Activated CD4-positive, alpha-beta memory T cell treated with anti-CD3 and anti-CD28 coated beads for 36 hours (primary cell): ENCODE data around the gene EPB41L4B. TPM values are rescaled to one million over a fixed set of nuclear protein-coding genes. Genes with fewer than 3 reads are reported as not detected.
"Not testable (repeated sequence)": the region's sequence is repeated elsewhere in the genome, so short reads cannot be mapped to it uniquely, and the experiment has no call there.

Source experiments
- CTCF ChIA-PET: fragments of 350-600 bp; sonication (Branson Sonifier 250); formaldehyde crosslinking; loops from one replicate; lab custom pipeline; 2021; ENCODE audit warnings: antibody characterized with exemption, inconsistent platforms; lab: Charles Lee
- POLR2A ChIA-PET: fragments of 350-600 bp; sonication (Branson Sonifier 250); formaldehyde crosslinking; loops from one replicate; lab custom pipeline; 2021; ENCODE audit warnings: antibody characterized with exemption; lab: Charles Lee
- DNase-seq: peaks from one replicate; pipeline ENCODE4 v3.0.0-alpha.2; 2020
- H3K27ac Mint-ChIP-seq: one replicate; pipeline ENCODE4 v1.8.0; 2021; ENCODE audit warnings: mixed read lengths
- H3K27me3 Mint-ChIP-seq: one replicate; pipeline ENCODE4 v1.8.0; 2021; ENCODE audit warnings: mixed read lengths
- H3K36me3 Mint-ChIP-seq: one replicate; pipeline ENCODE4 v1.8.0; 2021; ENCODE audit warnings: mixed read lengths
- H3K4me1 Mint-ChIP-seq: one replicate; pipeline ENCODE4 v1.8.0; 2021; ENCODE audit warnings: low read depth, mixed read lengths
- H3K4me3 Mint-ChIP-seq: one replicate; pipeline ENCODE4 v1.8.0; 2021; ENCODE audit warnings: mild to moderate bottlenecking, mixed read lengths
- H3K9me3 Mint-ChIP-seq: one replicate; pipeline ENCODE4 v1.8.0; 2021; ENCODE audit warnings: mixed read lengths
- intact Hi-C: fragments of 100-400 bp; cut with micrococcal nuclease; formaldehyde crosslinking; loops from one replicate; pipeline ENCODE4 v1.15.1; 2023
- total RNA-seq, 2 experiments: library from RNA; stranded (reverse); gene quantifications; one replicate each; pipeline ENCODE4 v1.2.3, GENCODE V29; 2021

EPB41L4B gene
- total RNA-seq, result under 1 TPM; 0.17 to 0.21 TPM

- peaks cover 8% of the 10 kb centered on the region for H3K4me1 Mint-ChIP-seq
- intact Hi-C loops, result loop anchor here (1.0 to 10.0 kb wide), 6 partner anchors 77 to 456 kb away; partner anchors contain the start of genes ABITRAM, ACTL7A and ELP1
- H3K4me3 Mint-ChIP-seq, result peak within 1 kb of the TSS; percentile 60
- H3K36me3 Mint-ChIP-seq, result no peaks in the 10 kb centered on the region
- peaks cover 48% of the 10 kb centered on the region for H3K27me3 Mint-ChIP-seq
- no peaks in the 10 kb centered on the region for H3K9me3 Mint-ChIP-seq
- DNase-seq, result peak; percentile 93
- ChIA-PET CTCF (interaction anchor here (0.6 to 0.9 kb wide), 2 partner anchors 14 to 24 kb away, joined by 3 to 4 read pairs; no protein-coding TSS in a partner anchor), POLR2A (interaction anchor here (0.6 kb wide), 1 partner anchor 87 kb away, joined by 3 read pairs; no protein-coding TSS in a partner anchor)
- H3K27ac Mint-ChIP-seq, result no peak within 1 kb of the TSS
Observed at GRCh38 chr9:109320742-109321448, at the start of gene EPB41L4B. EPB41L4B (minus strand) TSS chr9:109321059; CDS start chr9:109320446, 613 bp downstream.

GRCh38 chr9:109369285-109369684 is 48.4 kb upstream of the EPB41L4B start:
- CTCF ChIA-PET, result no interaction called here
- no peak for DNase-seq
- no peak overlapping the region for H3K4me3 Mint-ChIP-seq
- no peaks in the 10 kb centered on the region for H3K27me3 Mint-ChIP-seq
- H3K27ac Mint-ChIP-seq, result no peak overlapping the region
- H3K4me1 Mint-ChIP-seq, result no peaks in the 10 kb centered on the region
- POLR2A ChIA-PET, result no interaction called here
- intact Hi-C loops, result no loop called here
- H3K36me3 Mint-ChIP-seq, result no peaks in the 10 kb centered on the region
- peaks cover 3% of the 10 kb centered on the region for H3K9me3 Mint-ChIP-seq

- no peaks in the 10 kb centered on the region for H3K4me1 Mint-ChIP-seq
- H3K27me3 Mint-ChIP-seq, result no peaks in the 10 kb centered on the region
- H3K4me3 Mint-ChIP-seq, result no peak overlapping the region
- CTCF ChIA-PET, result no interaction called here
- POLR2A ChIA-PET, result no interaction called here
- no peak for DNase-seq
- intact Hi-C loops, result no loop called here
- H3K27ac Mint-ChIP-seq, result no peak overlapping the region
- no peaks in the 10 kb centered on the region for H3K36me3 Mint-ChIP-seq
- H3K9me3 Mint-ChIP-seq, result no peaks in the 10 kb centered on the region
Observed at GRCh38 chr9:109360771-109361170, 39.9 kb upstream of the EPB41L4B start.

- H3K27me3 Mint-ChIP-seq, H3K4me3 Mint-ChIP-seq, H3K27ac Mint-ChIP-seq, H3K4me1 Mint-ChIP-seq, intact Hi-C loops, H3K36me3 Mint-ChIP-seq, H3K9me3 Mint-ChIP-seq, POLR2A ChIA-PET, DNase-seq, CTCF ChIA-PET: not testable (repeated sequence)
Observed at GRCh38 chr9:109358968-109359603, 38.2 kb upstream of the EPB41L4B start.

GRCh38 chr9:109355564-109356297 is 34.9 kb upstream of the EPB41L4B start:
- no peak overlapping the region for H3K27ac Mint-ChIP-seq
- CTCF ChIA-PET, result no interaction called here
- H3K4me3 Mint-ChIP-seq, result no peak overlapping the region
- no peaks in the 10 kb centered on the region for H3K9me3 Mint-ChIP-seq
- DNase-seq, result no peak
- H3K27me3 Mint-ChIP-seq, result peaks cover 2% of the 10 kb centered on the region
- H3K4me1 Mint-ChIP-seq, result no peaks in the 10 kb centered on the region
- POLR2A ChIA-PET, result no interaction called here
- no peaks in the 10 kb centered on the region for H3K36me3 Mint-ChIP-seq
- intact Hi-C loops, result no loop called here

- Mint-ChIP-seq H3K9me3 (no peaks in the 10 kb centered on the region), H3K27ac (no peak overlapping the region), H3K36me3 (no peaks in the 10 kb centered on the region), H3K27me3 (peaks cover 2% of the 10 kb centered on the region), H3K4me1 (no peaks in the 10 kb centered on the region), H3K4me3 (no peak overlapping the region)
- no peak for DNase-seq
- intact Hi-C loops, result no loop called here
- ChIA-PET POLR2A (no interaction called here), CTCF (no interaction called here)
Observed at GRCh38 chr9:109354190-109354589, 33.3 kb upstream of the EPB41L4B start.

- Mint-ChIP-seq H3K27me3 (peaks cover 2% of the 10 kb centered on the region), H3K27ac (no peak overlapping the region), H3K36me3 (no peaks in the 10 kb centered on the region), H3K4me3 (no peak overlapping the region), H3K4me1 (no peaks in the 10 kb centered on the region), H3K9me3 (no peaks in the 10 kb centered on the region)
- intact Hi-C loops, result no loop called here
- ChIA-PET POLR2A (no interaction called here), CTCF (no interaction called here)
- no peak for DNase-seq
Observed at GRCh38 chr9:109351032-109351431, 30.2 kb upstream of the EPB41L4B start.

GRCh38 chr9:109349421-109349846 is 28.6 kb upstream of the EPB41L4B start:
- peaks cover 2% of the 10 kb centered on the region for H3K27me3 Mint-ChIP-seq
- no peaks in the 10 kb centered on the region for H3K4me1 Mint-ChIP-seq
- no peaks in the 10 kb centered on the region for H3K9me3 Mint-ChIP-seq
- no peaks in the 10 kb centered on the region for H3K36me3 Mint-ChIP-seq
- H3K27ac Mint-ChIP-seq, result no peak overlapping the region
- no peak for DNase-seq
- intact Hi-C loops, result no loop called here
- no peak overlapping the region for H3K4me3 Mint-ChIP-seq
- CTCF ChIA-PET, result no interaction called here
- POLR2A ChIA-PET, result no interaction called here

GRCh38 chr9:109346904-109347303 is 26.0 kb upstream of the EPB41L4B start:
- Mint-ChIP-seq H3K4me1 (no peaks in the 10 kb centered on the region), H3K9me3 (no peaks in the 10 kb centered on the region), H3K27me3 (peaks cover 2% of the 10 kb centered on the region)

GRCh38 chr9:109344866-109345265 is 24.0 kb upstream of the EPB41L4B start:
- no peak overlapping the region for H3K4me3 Mint-ChIP-seq
- H3K9me3 Mint-ChIP-seq, result no peaks in the 10 kb centered on the region
- no peaks in the 10 kb centered on the region for H3K4me1 Mint-ChIP-seq
- DNase-seq, result no peak
- ChIA-PET CTCF (interaction anchor here (0.8 kb wide), 1 partner anchor 34 kb away, joined by 3 read pairs; no protein-coding TSS in a partner anchor), POLR2A (no interaction called here)
- H3K27ac Mint-ChIP-seq, result no peak overlapping the region
- H3K36me3 Mint-ChIP-seq, result no peaks in the 10 kb centered on the region
- intact Hi-C loops, result no loop called here
- peaks cover 2% of the 10 kb centered on the region for H3K27me3 Mint-ChIP-seq

More at GRCh38 chr9:109346904-109347303, 26.0 kb upstream of the EPB41L4B start:
- Mint-ChIP-seq H3K27ac (no peak overlapping the region), H3K36me3 (no peaks in the 10 kb centered on the region), H3K4me3 (no peak overlapping the region)
- CTCF ChIA-PET, result interaction anchor here (1.5 kb wide), 1 partner anchor 30 kb away, joined by 3 read pairs; no protein-coding TSS in a partner anchor
- intact Hi-C loops, result no loop called here
- DNase-seq, result no peak
- POLR2A ChIA-PET, result no interaction called here

GRCh38 chr9:109342878-109343277 is 22.0 kb upstream of the EPB41L4B start:
- Mint-ChIP-seq H3K27me3 (peaks cover 2% of the 10 kb centered on the region), H3K4me1 (no peaks in the 10 kb centered on the region), H3K27ac (no peak overlapping the region), H3K36me3 (no peaks in the 10 kb centered on the region), H3K4me3 (no peak overlapping the region), H3K9me3 (no peaks in the 10 kb centered on the region)
- ChIA-PET CTCF (no interaction called here), POLR2A (no interaction called here)
- intact Hi-C loops, result no loop called here
- DNase-seq, result no peak

- Mint-ChIP-seq H3K36me3 (no peaks in the 10 kb centered on the region), H3K27ac (no peak overlapping the region), H3K4me3 (no peak overlapping the region), H3K4me1 (no peaks in the 10 kb centered on the region), H3K9me3 (no peaks in the 10 kb centered on the region), H3K27me3 (peaks cover 2% of the 10 kb centered on the region)
- POLR2A ChIA-PET, result no interaction called here
- intact Hi-C loops, result no loop called here
- CTCF ChIA-PET, result no interaction called here
- no peak for DNase-seq
Observed at GRCh38 chr9:109341561-109341960, 20.7 kb upstream of the EPB41L4B start.
